Measurements from ENCODE around the gene PRKG2. TPM values are rescaled to one million over a fixed set of nuclear protein-coding genes. Genes with fewer than 3 reads are reported as not detected.

Gene PRKG2
- total RNA-seq, 1 experiment from 2014 or later: 1.9 TPM

DNA sequence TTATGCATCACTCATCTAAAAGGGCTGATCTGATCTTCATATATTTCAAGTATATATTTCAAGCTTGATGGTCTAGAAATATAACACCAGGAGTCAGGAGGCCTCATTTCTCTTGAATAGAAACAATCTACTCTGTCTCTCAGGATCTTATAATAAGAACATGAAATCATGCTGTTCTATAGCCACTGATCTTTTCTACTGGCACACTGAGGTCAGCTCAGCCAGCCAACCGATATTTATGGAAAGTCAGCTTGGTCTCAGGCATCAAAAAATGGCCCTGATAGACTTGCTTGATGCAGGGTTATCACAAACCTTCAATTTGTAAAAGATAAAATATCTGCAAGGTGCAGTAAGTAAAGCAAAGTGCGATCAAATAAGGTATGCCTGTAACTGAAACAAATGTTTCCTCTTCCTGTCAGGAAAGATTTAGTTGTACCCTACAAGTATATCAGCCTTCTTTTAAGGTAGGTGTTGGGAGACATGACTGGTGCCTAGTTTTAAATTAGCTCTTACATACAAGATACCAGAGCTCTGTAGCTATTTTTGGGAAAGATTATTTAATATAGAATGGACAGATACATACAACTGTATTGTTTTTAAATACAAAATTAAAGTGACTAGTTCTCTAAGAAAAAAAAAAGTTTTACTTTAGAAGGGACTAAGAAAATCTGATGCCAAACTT is 121.2 kb downstream of the PRKG2 start:
- H3K4me2 ChIP-seq (ENCODE audit: insufficient read depth, insufficient read length, low read length): no peak overlapping the region
- H3K4me3 Mint-ChIP-seq: no peak overlapping the region
- H3K27me3 ChIP-seq (ENCODE audit: insufficient read depth, low read length): no peaks in the 10 kb centered on the region
- TF ChIP-seq, protein P1, sequence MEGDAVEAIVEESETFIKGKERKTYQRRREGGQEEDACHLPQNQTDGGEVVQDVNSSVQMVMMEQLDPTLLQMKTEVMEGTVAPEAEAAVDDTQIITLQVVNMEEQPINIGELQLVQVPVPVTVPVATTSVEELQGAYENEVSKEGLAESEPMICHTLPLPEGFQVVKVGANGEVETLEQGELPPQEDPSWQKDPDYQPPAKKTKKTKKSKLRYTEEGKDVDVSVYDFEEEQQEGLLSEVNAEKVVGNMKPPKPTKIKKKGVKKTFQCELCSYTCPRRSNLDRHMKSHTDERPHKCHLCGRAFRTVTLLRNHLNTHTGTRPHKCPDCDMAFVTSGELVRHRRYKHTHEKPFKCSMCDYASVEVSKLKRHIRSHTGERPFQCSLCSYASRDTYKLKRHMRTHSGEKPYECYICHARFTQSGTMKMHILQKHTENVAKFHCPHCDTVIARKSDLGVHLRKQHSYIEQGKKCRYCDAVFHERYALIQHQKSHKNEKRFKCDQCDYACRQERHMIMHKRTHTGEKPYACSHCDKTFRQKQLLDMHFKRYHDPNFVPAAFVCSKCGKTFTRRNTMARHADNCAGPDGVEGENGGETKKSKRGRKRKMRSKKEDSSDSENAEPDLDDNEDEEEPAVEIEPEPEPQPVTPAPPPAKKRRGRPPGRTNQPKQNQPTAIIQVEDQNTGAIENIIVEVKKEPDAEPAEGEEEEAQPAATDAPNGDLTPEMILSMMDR (conservative IDR thresholded peaks at IDR 0.05): no peak
- H2BK20ac ChIP-seq (ENCODE audit: low read depth, low read length, poor library complexity, severe bottlenecking): no peak overlapping the region
- H2BK5ac ChIP-seq (ENCODE audit: insufficient read length, low read length): no peak overlapping the region
- no CpG with 5 or more reads among the region's 2 CpGs for WGBS (ENCODE audit: extremely low coverage, insufficient read length, low lambda C conversion rate)
- H2AFZ ChIP-seq (ENCODE audit: low read length): no peak overlapping the region
- no peaks in the 10 kb centered on the region for H3K4me1 Mint-ChIP-seq
- no peak overlapping the region for H3K4ac ChIP-seq (ENCODE audit: low read depth, low read length)
- no peak overlapping the region for H2BK120ac ChIP-seq (ENCODE audit: low read depth, low read length, poor library complexity, severe bottlenecking)
- no peaks in the 10 kb centered on the region for H3K9me3 ChIP-seq (ENCODE audit: control insufficient read depth, low read depth, low read length)
- no peaks in the 10 kb centered on the region for H4K20me1 ChIP-seq (ENCODE audit: control insufficient read depth, insufficient read depth, insufficient read length)
- H3K79me2 ChIP-seq (ENCODE audit: insufficient read depth, low read length): no peaks in the 10 kb centered on the region
- H2AK5ac ChIP-seq (ENCODE audit: insufficient read length, low read length): no peak overlapping the region
- no peaks in the 10 kb centered on the region for H3K4me1 ChIP-seq (ENCODE audit: insufficient read depth, low read length)
- H4K5ac ChIP-seq (ENCODE audit: insufficient read length, low read depth, low read length): no peak overlapping the region
- no peak overlapping the region for H2BK15ac ChIP-seq (ENCODE audit: low read depth, low read length)
- no peak overlapping the region for H4K91ac ChIP-seq (ENCODE audit: insufficient read length, low read depth, low read length)
- no peak overlapping the region for H3K23ac ChIP-seq (ENCODE audit: insufficient read length, low read depth, low read length)
- H3K27ac Mint-ChIP-seq: no peak overlapping the region
- no peak overlapping the region for H3K18ac ChIP-seq (ENCODE audit: insufficient read length, low read depth, low read length)
- no peaks in the 10 kb centered on the region for H3K36me3 Mint-ChIP-seq (ENCODE audit: insufficient read depth in 1 of 3, low read depth in 3 of 3)
- H3K79me1 ChIP-seq (ENCODE audit: insufficient read depth, low read depth, low read length, poor library complexity, severe bottlenecking): no peaks in the 10 kb centered on the region
- H3K27ac ChIP-seq (ENCODE audit: insufficient read length, low read depth, low read length): no peak overlapping the region
- no peaks in the 10 kb centered on the region for H3K27me3 Mint-ChIP-seq (ENCODE audit: low read depth)
- no peak overlapping the region for H3K56ac ChIP-seq (ENCODE audit: insufficient read length, low read depth, low read length)
- no peak for DNase-seq
- H3K23me2 ChIP-seq (ENCODE audit: insufficient read length, low read depth, low read length, poor library complexity, severe bottlenecking): no peaks in the 10 kb centered on the region
- no peak overlapping the region for H3K9ac ChIP-seq (ENCODE audit: extremely low read depth, insufficient read length, low read length)
- no peak overlapping the region for H3T11ph ChIP-seq (ENCODE audit: low read length)
- no peak overlapping the region for H4K8ac ChIP-seq (replicated peaks; ENCODE audit: insufficient read length, low read depth, low read length)
- H3K14ac ChIP-seq (ENCODE audit: insufficient read depth, low read length): no peak overlapping the region
- H2BK12ac ChIP-seq (ENCODE audit: insufficient read length, low read depth, low read length): no peak overlapping the region
- no peaks in the 10 kb centered on the region for H3K9me3 Mint-ChIP-seq

Measured in H9 (cell line).